GM12878 (cell line): Measurements from ENCODE around the gene SH2B3. TPM values are rescaled to one million over a fixed set of nuclear protein-coding genes. Genes with fewer than 3 reads are reported as not detected.

ENCODE experiments used
- BHLHE40 ChIP-seq, 2 experiments: fragments of 450-650 bp in 1 of 2; IDR thresholded peaks; 2 replicates each; pipeline ENCODE4 v1.6.1; 2011 to 2017; ENCODE audit warnings: low read depth in 2 of 2, borderline replicate concordance in 1 of 2, improper control_type of control experiment in 1 of 2, low read length in 1 of 2, mild to moderate bottlenecking in 1 of 2
- CEBPZ ChIP-seq: fragments of 150-350 bp; IDR thresholded peaks from 2 replicates; pipeline ENCODE4 v1.6.1; 2016; ENCODE audit warnings: low read depth, low read length
- NBN ChIP-seq: fragments of 450-650 bp; IDR thresholded peaks from 2 replicates; pipeline ENCODE4 v1.6.1; 2016
- NR2C2 ChIP-seq: IDR thresholded peaks from 2 replicates; pipeline ENCODE4 v1.6.1; 2011; ENCODE audit warnings: borderline replicate concordance, low read depth; ENCODE audit not compliant: control insufficient read depth, insufficient read length
- POLR2A ChIP-seq: IDR thresholded peaks from 2 replicates; pipeline ENCODE4 v1.6.1; 2011; ENCODE audit warnings: low read depth, mild to moderate bottlenecking, low read length
- SMAD5 ChIP-seq: IDR thresholded peaks from 2 replicates; pipeline ENCODE4 v1.6.1; 2016; ENCODE audit warnings: antibody characterized with exemption, low read depth
- STAT3 ChIP-seq: IDR thresholded peaks from 2 replicates; pipeline ENCODE4 v1.6.1; 2011; ENCODE audit warnings: low read depth, low read length, improper control_type of control experiment
- ZNF217 ChIP-seq: fragments of 450-650 bp; IDR thresholded peaks from 2 replicates; pipeline ENCODE4 v1.6.1; 2017; ENCODE audit warnings: antibody characterized with exemption, mild to moderate bottlenecking
- polyA plus RNA-seq, 11 experiments: library from polyadenylated mRNA; depleted of rRNA in 4 of 11; unstranded in 6 of 11; stranded (reverse) in 5 of 11; fragments of >200 nt; fragmentation: Nextera tagmentation in 4 of 11; fragmentation: Illumina TruSeq in 1 of 11; extraction: Ambion mirVana in 4 of 11; extraction: Trizol in 1 of 11; gene quantifications; 1 replicate in 1 of 11; 2 replicates in 10 of 11; pipeline versions ENCODE4 v1.2.1 to v1.2.3, GENCODE V29; 2011 to 2016; ENCODE audit warnings: inconsistent platforms in 2 of 11, missing spikeins in 2 of 11, low read depth in 1 of 11
- total RNA-seq, 4 experiments: library from RNA; depleted of rRNA in 3 of 4; stranded (reverse); fragments of >200 nt in 3 of 4; fragmentation: Illumina TruSeq in 1 of 4; extraction: Trizol in 1 of 4; gene quantifications; 2 replicates each; pipeline versions ENCODE4 v1.2.1 to v1.2.3, GENCODE V29; 2013 to 2021
- TF ChIP-seq, protein P1 (sequence below), 3 experiments: IDR thresholded peaks in 2 of 3; conservative IDR thresholded peaks in 1 of 3; 2 replicates each; pipeline ENCODE4 v1.5.1; 2011; ENCODE audit warnings: low read depth in 3 of 3, low read length in 3 of 3, mild to moderate bottlenecking in 3 of 3, control low read depth in 2 of 3, moderate library complexity in 2 of 3, inconsistent platforms in 1 of 3, mixed read lengths in 1 of 3; ENCODE audit not compliant: control insufficient read depth in 2 of 3, insufficient read depth in 1 of 3; ENCODE audit errors: extremely low read depth in 1 of 3
- TF ChIP-seq, protein P2 (sequence below): IDR thresholded peaks from 2 replicates; pipeline ENCODE4 v1.6.1; 2012; ENCODE audit warnings: improper control_type of control experiment, low read depth, low read length; ENCODE audit not compliant: insufficient replicate concordance
- TF ChIP-seq, protein P3 (sequence below): fragments of 450-650 bp; conservative IDR thresholded peaks from 2 replicates; pipeline ENCODE4 v1.6.1; 2017; ENCODE audit warnings: mild to moderate bottlenecking, moderate library complexity

Gene SH2B3
- total and polyA plus RNA-seq, 10 of the 15 experiments (the other 5 are each of a cell fraction or from before 2014, with no cell fraction given), result 5.8 to 46.4 (median 23.3) TPM

GRCh38 chr12:111424793-111425251 lies 19.1 kb downstream of the SH2B3 start (continued):
- TF ChIP-seq, protein P1, sequence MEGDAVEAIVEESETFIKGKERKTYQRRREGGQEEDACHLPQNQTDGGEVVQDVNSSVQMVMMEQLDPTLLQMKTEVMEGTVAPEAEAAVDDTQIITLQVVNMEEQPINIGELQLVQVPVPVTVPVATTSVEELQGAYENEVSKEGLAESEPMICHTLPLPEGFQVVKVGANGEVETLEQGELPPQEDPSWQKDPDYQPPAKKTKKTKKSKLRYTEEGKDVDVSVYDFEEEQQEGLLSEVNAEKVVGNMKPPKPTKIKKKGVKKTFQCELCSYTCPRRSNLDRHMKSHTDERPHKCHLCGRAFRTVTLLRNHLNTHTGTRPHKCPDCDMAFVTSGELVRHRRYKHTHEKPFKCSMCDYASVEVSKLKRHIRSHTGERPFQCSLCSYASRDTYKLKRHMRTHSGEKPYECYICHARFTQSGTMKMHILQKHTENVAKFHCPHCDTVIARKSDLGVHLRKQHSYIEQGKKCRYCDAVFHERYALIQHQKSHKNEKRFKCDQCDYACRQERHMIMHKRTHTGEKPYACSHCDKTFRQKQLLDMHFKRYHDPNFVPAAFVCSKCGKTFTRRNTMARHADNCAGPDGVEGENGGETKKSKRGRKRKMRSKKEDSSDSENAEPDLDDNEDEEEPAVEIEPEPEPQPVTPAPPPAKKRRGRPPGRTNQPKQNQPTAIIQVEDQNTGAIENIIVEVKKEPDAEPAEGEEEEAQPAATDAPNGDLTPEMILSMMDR (IDR thresholded peaks at IDR 0.05 in 2 of 3, conservative IDR thresholded peaks at IDR 0.05 in 1 of 3; ENCODE audit: control insufficient read depth in 2 of 3, extremely low read depth in 1 of 3, insufficient read depth in 1 of 3, low read depth in 3 of 3, low read length in 3 of 3), result peak in 2 of 3 experiments; percentile 15 to 29; a peak in 2 of 6 replicates
- no peak for TF ChIP-seq CEBPZ
- no peak for TF ChIP-seq ZNF217
- TF ChIP-seq, protein P2, sequence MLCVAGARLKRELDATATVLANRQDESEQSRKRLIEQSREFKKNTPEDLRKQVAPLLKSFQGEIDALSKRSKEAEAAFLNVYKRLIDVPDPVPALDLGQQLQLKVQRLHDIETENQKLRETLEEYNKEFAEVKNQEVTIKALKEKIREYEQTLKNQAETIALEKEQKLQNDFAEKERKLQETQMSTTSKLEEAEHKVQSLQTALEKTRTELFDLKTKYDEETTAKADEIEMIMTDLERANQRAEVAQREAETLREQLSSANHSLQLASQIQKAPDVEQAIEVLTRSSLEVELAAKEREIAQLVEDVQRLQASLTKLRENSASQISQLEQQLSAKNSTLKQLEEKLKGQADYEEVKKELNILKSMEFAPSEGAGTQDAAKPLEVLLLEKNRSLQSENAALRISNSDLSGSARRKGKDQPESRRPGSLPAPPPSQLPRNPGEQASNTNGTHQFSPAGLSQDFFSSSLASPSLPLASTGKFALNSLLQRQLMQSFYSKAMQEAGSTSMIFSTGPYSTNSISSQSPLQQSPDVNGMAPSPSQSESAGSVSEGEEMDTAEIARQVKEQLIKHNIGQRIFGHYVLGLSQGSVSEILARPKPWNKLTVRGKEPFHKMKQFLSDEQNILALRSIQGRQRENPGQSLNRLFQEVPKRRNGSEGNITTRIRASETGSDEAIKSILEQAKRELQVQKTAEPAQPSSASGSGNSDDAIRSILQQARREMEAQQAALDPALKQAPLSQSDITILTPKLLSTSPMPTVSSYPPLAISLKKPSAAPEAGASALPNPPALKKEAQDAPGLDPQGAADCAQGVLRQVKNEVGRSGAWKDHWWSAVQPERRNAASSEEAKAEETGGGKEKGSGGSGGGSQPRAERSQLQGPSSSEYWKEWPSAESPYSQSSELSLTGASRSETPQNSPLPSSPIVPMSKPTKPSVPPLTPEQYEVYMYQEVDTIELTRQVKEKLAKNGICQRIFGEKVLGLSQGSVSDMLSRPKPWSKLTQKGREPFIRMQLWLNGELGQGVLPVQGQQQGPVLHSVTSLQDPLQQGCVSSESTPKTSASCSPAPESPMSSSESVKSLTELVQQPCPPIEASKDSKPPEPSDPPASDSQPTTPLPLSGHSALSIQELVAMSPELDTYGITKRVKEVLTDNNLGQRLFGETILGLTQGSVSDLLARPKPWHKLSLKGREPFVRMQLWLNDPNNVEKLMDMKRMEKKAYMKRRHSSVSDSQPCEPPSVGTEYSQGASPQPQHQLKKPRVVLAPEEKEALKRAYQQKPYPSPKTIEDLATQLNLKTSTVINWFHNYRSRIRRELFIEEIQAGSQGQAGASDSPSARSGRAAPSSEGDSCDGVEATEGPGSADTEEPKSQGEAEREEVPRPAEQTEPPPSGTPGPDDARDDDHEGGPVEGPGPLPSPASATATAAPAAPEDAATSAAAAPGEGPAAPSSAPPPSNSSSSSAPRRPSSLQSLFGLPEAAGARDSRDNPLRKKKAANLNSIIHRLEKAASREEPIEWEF, result no peak
- no peak for TF ChIP-seq NBN
- no peak for TF ChIP-seq STAT3
- TF ChIP-seq, protein P3, sequence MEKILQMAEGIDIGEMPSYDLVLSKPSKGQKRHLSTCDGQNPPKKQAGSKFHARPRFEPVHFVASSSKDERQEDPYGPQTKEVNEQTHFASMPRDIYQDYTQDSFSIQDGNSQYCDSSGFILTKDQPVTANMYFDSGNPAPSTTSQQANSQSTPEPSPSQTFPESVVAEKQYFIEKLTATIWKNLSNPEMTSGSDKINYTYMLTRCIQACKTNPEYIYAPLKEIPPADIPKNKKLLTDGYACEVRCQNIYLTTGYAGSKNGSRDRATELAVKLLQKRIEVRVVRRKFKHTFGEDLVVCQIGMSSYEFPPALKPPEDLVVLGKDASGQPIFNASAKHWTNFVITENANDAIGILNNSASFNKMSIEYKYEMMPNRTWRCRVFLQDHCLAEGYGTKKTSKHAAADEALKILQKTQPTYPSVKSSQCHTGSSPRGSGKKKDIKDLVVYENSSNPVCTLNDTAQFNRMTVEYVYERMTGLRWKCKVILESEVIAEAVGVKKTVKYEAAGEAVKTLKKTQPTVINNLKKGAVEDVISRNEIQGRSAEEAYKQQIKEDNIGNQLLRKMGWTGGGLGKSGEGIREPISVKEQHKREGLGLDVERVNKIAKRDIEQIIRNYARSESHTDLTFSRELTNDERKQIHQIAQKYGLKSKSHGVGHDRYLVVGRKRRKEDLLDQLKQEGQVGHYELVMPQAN, result no peak
- peak; percentile 45 for TF ChIP-seq POLR2A
- TF ChIP-seq SMAD5, result no peak
- no peak for TF ChIP-seq BHLHE40 (IDR thresholded peaks at IDR 0.05; ENCODE audit: borderline replicate concordance in 1 of 2, low read depth in 2 of 2, low read length in 1 of 2)
- no peak for TF ChIP-seq NR2C2
